Activated CD8-positive, alpha-beta T cell treated with anti-CD3 and anti-CD28 coated beads for 36 hours (primary cell): Measurements from ENCODE around the gene RET. TPM values are rescaled to one million over a fixed set of nuclear protein-coding genes. Genes with fewer than 3 reads are reported as not detected.

ENCODE experiments used
- ATAC-seq: fragments of 200-7000 bp; cut with Tn5 transposase; one replicate; pipeline ENCODE4 v1.10.0; 2021; ENCODE audit warnings: mild to moderate bottlenecking, moderate library complexity
- CTCF ChIA-PET: fragments of 350-600 bp; sonication (Branson Sonifier 250); formaldehyde crosslinking; loops from one replicate; lab custom pipeline; 2021; ENCODE audit warnings: antibody characterized with exemption; lab: Charles Lee
- POLR2A ChIA-PET: fragments of 350-600 bp; sonication (Branson Sonifier 250); formaldehyde crosslinking; loops from one replicate; lab custom pipeline; 2021; ENCODE audit warnings: antibody characterized with exemption; lab: Charles Lee
- DNase-seq: peaks from one replicate; pipeline ENCODE4 v3.0.0-alpha.2; 2020
- H3K27ac Mint-ChIP-seq: one replicate; pipeline ENCODE4 v1.8.0; 2021; ENCODE audit warnings: mild to moderate bottlenecking, mixed read lengths
- H3K27me3 Mint-ChIP-seq: one replicate; pipeline ENCODE4 v1.8.0; 2021; ENCODE audit warnings: mixed read lengths
- H3K36me3 Mint-ChIP-seq: one replicate; pipeline ENCODE4 v1.8.0; 2021; ENCODE audit warnings: low read depth, mixed read lengths
- H3K4me1 Mint-ChIP-seq: one replicate; pipeline ENCODE4 v1.8.0; 2021; ENCODE audit warnings: low read depth, mixed read lengths
- H3K4me3 Mint-ChIP-seq: one replicate; pipeline ENCODE4 v1.8.0; 2021; ENCODE audit warnings: mild to moderate bottlenecking, moderate library complexity, mixed read lengths
- H3K9me3 Mint-ChIP-seq: one replicate; pipeline ENCODE4 v1.8.0; 2021; ENCODE audit warnings: mixed read lengths
- CTCF ChIP-seq: fragments of 200-600 bp; IDR thresholded peaks from one replicate; pipeline ENCODE4 v1.8.0; 2022; ENCODE audit warnings: antibody characterized with exemption, mild to moderate bottlenecking
- intact Hi-C: fragments of 100-400 bp; cut with micrococcal nuclease; formaldehyde crosslinking; loops from one replicate; pipeline ENCODE4 v1.10.0; 2022
- total RNA-seq, 2 experiments: library from RNA; stranded (reverse); gene quantifications; one replicate each; pipeline ENCODE4 v1.2.3, GENCODE V29; 2021

RET gene
- total RNA-seq, 2 experiments from 2014 or later, result 0.13 to 0.47 TPM

DNA sequence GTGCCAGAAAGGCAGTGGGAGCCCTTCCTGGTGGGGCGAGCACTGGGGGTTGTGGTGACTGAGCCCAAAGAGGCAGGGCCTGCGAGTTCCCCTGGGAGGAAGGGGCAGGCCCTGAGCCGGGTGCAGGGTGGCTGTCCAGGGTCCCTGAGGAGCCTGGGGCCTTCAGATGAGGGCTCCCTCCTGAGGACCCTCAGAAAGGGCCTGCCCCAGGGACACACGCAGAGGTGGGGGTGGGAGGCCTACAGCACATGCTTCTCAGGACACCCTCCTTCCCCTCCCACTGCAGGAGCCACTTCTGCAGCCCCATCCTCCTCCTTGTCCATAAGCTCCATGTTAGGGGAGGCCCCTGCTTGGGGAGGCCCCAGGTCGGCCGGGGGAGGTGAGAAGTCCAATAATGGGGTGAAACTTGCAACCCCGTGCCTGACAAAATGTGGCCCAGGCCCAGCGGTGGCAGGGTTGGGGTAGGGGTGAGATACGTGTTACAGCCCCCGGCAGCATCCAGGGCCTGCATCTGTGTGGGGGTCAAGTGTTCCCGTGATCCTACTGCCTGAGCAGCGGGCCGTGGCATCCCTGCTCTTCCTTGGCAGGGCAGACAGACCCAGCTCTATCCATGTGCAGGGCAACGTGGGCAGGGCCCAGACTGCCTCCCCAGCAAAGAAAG is 31.8 kb upstream of the RET start:
- DNase-seq, result no peak
- ATAC-seq, result no peak
- Mint-ChIP-seq H3K9me3 (no peaks in the 10 kb centered on the region), H3K27me3 (peaks cover 1% of the 10 kb centered on the region), H3K36me3 (no peaks in the 10 kb centered on the region), H3K27ac (no peak overlapping the region), H3K4me1 (no peaks in the 10 kb centered on the region), H3K4me3 (no peak overlapping the region)
- ChIA-PET CTCF (no interaction called here), POLR2A (no interaction called here)
- intact Hi-C loops, result no loop called here
- no peak for TF ChIP-seq CTCF

DNA sequence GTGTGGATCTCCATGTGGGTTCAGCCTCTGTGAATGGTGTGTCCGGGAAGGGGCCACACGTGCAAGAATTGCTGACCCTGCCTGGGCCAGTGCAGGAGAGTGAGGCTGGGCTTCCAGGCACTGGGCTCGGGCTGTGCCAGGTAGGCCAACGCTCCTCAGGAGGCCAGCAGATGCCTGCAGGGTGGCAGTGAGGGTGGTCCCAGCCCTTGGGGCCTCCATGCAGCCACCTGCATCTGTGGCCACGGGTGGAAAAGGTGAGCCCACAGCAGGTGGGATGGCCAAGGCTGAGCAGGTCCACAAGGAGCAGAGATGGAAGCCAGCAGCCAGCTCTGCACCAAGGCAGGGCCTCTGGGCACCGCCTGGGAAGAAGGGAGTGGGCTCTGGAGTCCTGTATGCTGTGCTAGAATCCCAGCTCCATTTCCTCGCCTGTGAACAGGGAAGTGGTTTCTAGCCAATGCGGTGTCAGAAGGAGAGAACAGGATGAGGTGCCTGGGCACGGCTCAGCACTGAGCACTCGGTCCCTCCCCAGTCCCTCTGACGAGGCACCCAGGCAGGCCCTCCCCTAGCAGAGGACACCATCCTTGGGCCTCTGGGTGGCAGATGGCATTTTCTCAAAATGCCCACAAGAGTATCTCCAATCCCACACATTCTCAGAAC is 31.1 kb upstream of the RET start:
- intact Hi-C loops, result no loop called here
- Mint-ChIP-seq H3K27me3 (peaks cover 1% of the 10 kb centered on the region), H3K36me3 (no peaks in the 10 kb centered on the region), H3K27ac (no peak overlapping the region), H3K4me3 (no peak overlapping the region), H3K4me1 (no peaks in the 10 kb centered on the region), H3K9me3 (no peaks in the 10 kb centered on the region)
- DNase-seq (no peak), ATAC-seq (no peak)
- TF ChIP-seq CTCF, result no peak
- ChIA-PET POLR2A (no interaction called here), CTCF (no interaction called here)

GRCh38 chr10:43046288-43046991 is 30.4 kb upstream of the RET start:
- Mint-ChIP-seq H3K36me3 (no peaks in the 10 kb centered on the region), H3K4me1 (no peaks in the 10 kb centered on the region), H3K27ac (no peak overlapping the region), H3K9me3 (no peaks in the 10 kb centered on the region), H3K27me3 (peaks cover 1% of the 10 kb centered on the region), H3K4me3 (no peak overlapping the region)
- ATAC-seq (no peak), DNase-seq (no peak)
- ChIA-PET POLR2A (no interaction called here), CTCF (no interaction called here)
- no peak for TF ChIP-seq CTCF
- intact Hi-C loops, result no loop called here

- no peak overlapping the region for H3K27ac Mint-ChIP-seq
- ChIA-PET POLR2A (no interaction called here), CTCF (no interaction called here)
- H3K36me3 Mint-ChIP-seq, result no peaks in the 10 kb centered on the region
- no peak for TF ChIP-seq CTCF
- no peaks in the 10 kb centered on the region for H3K4me1 Mint-ChIP-seq
- no peak for ATAC-seq
- no peak overlapping the region for H3K4me3 Mint-ChIP-seq
- H3K27me3 Mint-ChIP-seq, result peaks cover 1% of the 10 kb centered on the region
- no peaks in the 10 kb centered on the region for H3K9me3 Mint-ChIP-seq
- intact Hi-C loops, result no loop called here
- DNase-seq, result no peak
These were observed 29.4 kb upstream of the RET start for GRCh38 chr10:43047288-43047970.
